Stimulated activated CD4-positive, alpha-beta T cell treated with anti-CD3 and anti-CD28 coated beads, Interleukin-2, amount 100 ng/mL, for 48 hours (primary cell): Measurements from ENCODE around the gene NFKB1.
"Not testable (repeated sequence)": the region's sequence is repeated elsewhere in the genome, so short reads cannot be mapped to it uniquely, and the experiment has no call there.

ENCODE experiments used
- DNase-seq, 2 donors: peaks; one replicate each; pipeline ENCODE4 v3.0.0-alpha.2; 2020

Gene NFKB1, protein sequence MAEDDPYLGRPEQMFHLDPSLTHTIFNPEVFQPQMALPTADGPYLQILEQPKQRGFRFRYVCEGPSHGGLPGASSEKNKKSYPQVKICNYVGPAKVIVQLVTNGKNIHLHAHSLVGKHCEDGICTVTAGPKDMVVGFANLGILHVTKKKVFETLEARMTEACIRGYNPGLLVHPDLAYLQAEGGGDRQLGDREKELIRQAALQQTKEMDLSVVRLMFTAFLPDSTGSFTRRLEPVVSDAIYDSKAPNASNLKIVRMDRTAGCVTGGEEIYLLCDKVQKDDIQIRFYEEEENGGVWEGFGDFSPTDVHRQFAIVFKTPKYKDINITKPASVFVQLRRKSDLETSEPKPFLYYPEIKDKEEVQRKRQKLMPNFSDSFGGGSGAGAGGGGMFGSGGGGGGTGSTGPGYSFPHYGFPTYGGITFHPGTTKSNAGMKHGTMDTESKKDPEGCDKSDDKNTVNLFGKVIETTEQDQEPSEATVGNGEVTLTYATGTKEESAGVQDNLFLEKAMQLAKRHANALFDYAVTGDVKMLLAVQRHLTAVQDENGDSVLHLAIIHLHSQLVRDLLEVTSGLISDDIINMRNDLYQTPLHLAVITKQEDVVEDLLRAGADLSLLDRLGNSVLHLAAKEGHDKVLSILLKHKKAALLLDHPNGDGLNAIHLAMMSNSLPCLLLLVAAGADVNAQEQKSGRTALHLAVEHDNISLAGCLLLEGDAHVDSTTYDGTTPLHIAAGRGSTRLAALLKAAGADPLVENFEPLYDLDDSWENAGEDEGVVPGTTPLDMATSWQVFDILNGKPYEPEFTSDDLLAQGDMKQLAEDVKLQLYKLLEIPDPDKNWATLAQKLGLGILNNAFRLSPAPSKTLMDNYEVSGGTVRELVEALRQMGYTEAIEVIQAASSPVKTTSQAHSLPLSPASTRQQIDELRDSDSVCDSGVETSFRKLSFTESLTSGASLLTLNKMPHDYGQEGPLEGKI

GRCh38 chr4:102500696-102501446 lies at the start of gene NFKB1:
Gene NFKB1, plus strand, starts transcription at chr4:102501359. Its CDS starts 24,160 bp downstream, at chr4:102525519.
- DNase-seq = peak; percentile 64 to 69

DNA sequence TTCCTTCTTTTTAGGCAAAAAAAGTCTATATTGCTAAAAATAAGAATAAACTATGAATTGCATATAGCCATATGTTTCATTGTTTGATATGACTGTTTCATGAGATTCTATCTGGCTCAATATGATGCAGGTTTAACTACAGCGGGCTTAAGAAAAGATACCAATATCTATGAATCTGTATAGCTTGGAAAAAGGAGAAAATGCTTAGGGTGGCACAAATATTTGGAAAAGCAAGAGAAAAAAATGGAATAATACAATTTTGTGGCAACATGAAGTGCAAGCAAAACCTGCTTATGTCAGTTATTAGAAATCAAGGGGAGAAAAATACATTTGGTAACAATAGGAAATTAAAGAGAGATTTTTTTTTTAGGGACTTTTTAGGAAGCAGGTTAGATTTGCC lies 48.3 kb upstream of the NFKB1 start:
- no peak for DNase-seq

- no peak for DNase-seq
These were observed 47.3 kb upstream of the NFKB1 start for GRCh38 chr4:102453827-102454226.

- no peak for DNase-seq
These were observed 46.9 kb upstream of the NFKB1 start for GRCh38 chr4:102454268-102454667.

GRCh38 chr4:102454981-102455685 lies 46.0 kb upstream of the NFKB1 start:
- DNase-seq = no peak

DNA sequence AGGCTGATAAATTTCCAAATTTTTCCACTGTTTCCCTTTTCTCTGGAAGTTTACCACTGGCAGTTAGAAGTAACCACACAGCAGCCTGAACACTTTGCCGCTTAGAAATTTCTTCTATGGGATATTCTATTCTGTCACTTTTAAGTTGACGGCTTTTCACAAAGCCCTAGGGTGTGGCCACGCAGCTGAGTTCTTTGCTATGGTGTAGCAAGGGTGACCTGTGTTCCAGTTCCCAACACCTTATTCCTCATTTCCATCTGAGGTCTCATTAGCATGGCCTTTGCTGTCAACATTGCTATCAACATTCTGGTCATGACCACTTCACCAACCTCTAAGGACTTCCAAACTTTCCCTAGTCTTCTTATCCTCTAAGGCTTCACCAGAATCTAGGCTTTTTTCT lies 45.4 kb upstream of the NFKB1 start:
- DNase-seq = no peak

- DNase-seq = no peak
These were observed 34.9 kb upstream of the NFKB1 start for GRCh38 chr4:102466298-102466697.

GRCh38 chr4:102469806-102470205 lies 31.4 kb upstream of the NFKB1 start:
- no peak for DNase-seq

- no peak for DNase-seq
These were observed 28.6 kb upstream of the NFKB1 start for GRCh38 chr4:102472441-102473013.

- DNase-seq = no peak
These were observed 27.7 kb upstream of the NFKB1 start for GRCh38 chr4:102473476-102473875.

- no peak for DNase-seq
These were observed 26.2 kb upstream of the NFKB1 start for GRCh38 chr4:102474736-102475504.

GRCh38 chr4:102477657-102478056 lies 23.5 kb upstream of the NFKB1 start:
- no peak for DNase-seq

- DNase-seq = no peak
These were observed 23.0 kb upstream of the NFKB1 start for GRCh38 chr4:102478186-102478585.

DNA sequence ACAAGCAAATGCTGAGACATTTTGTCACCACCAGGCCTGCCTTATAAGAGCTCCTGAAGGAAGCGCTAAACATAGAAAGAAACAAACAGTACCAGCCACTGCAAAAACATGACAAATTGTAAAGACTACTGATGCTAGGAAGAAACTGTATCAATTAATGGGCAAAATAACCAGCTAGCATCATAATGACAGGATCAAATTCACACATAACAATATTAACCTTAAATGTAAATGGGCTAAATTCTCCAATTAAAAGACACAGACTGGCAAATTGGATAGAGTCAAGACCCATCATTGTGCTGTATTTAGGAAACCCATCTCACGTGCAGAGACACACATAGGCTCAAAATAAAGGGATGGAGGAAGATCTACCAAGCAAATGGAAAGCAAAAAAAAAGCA lies 21.3 kb upstream of the NFKB1 start:
- not testable (repeated sequence) for DNase-seq

DNA sequence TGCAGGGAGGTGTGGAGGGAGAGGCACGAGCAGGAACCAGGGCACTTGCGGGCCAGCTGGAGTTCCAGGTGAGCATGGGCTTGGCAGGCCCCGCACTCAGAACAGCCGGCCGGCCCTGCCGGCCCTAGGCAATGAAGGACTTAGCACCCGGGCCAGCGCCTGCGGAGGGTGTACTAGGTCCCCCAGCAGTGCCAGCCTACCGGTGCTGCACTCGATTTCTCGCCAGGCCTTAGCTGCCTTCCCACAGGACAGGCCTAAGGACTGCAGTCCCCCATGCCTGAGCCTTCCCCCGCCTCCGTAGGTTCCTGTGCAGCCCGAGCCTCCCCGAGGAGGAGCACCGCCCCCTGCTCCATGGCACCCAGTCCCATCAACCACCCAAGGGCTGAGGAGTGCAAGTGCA lies 18.0 kb upstream of the NFKB1 start:
- DNase-seq = no peak

- not testable (repeated sequence) for DNase-seq
These were observed 17.0 kb upstream of the NFKB1 start for GRCh38 chr4:102483990-102484692.

- no peak for DNase-seq
These were observed 8.5 kb upstream of the NFKB1 start for GRCh38 chr4:102492531-102493241.

DNA sequence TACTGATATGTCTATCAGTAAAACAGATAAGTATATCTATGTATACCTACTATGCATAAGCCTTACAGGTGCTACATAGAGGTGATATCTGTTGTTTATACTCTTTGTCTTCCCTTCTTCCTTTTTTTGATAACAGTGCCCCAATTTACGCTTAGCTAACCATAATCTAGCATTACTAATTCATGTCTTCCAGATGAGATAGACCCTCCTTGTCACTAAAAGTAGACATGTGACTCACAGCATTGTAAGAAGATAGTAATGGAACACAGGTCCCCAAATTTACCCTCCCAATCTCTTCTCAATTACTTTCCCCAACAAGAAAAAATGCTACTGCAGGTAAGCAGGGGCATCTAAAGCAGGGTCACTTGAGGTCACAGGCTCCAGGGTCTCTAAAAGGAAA lies 7.9 kb upstream of the NFKB1 start:
- DNase-seq = no peak

DNA sequence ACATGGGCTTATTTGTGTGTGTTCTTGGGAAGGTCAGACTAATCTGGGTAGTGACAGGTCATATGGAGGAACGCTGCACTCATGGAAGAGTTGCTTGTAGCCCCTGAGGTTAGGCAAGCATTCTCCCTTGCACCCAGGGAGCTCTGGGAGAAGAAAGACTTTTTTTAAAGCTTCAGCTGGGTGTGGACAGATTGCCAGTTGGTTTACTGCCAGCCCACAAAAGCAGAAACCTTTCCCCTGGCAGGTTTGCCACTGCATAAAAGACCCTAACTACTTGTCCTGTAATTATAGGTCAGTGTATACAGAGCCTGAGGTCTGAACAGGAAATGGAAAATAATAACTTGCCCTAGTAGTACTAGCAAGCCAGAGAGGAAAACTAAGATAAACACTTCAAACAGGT lies 7.4 kb upstream of the NFKB1 start:
- DNase-seq = no peak

- DNase-seq = no peak
These were observed 6.6 kb upstream of the NFKB1 start for GRCh38 chr4:102494603-102495002.
